SJSA1 (cell line): ENCODE results near the gene ANKS1A. TPM values are rescaled to one million over a fixed set of nuclear protein-coding genes. Genes with fewer than 3 reads are reported as not detected.

Experiments
- DNase-seq, 2 experiments: peaks; one replicate each; pipeline ENCODE4 v3.0.0-alpha.2; 2015 to 2020; ENCODE audit warnings: low spot score in 2 of 2, low read depth in 1 of 2
- H3K27ac ChIP-seq: fragments of 250-450 bp; sonication (Bioruptor Pico); 2 replicates; pipeline ENCODE4 v1.5.1; 2020; ENCODE audit warnings: mild to moderate bottlenecking, moderate library complexity
- H3K27me3 ChIP-seq: fragments of 250-450 bp; sonication (Bioruptor Pico); replicated peaks from 2 replicates; pipeline ENCODE4 v1.5.1; 2020; ENCODE audit warnings: mild to moderate bottlenecking, moderate library complexity
- H3K36me3 ChIP-seq: fragments of 250-450 bp; sonication (Bioruptor Pico); 2 replicates; pipeline ENCODE4 v1.5.1; 2020; ENCODE audit warnings: mild to moderate bottlenecking
- H3K4me1 ChIP-seq: fragments of 250-450 bp; sonication (Bioruptor Pico); replicated peaks from 2 replicates; pipeline ENCODE4 v1.6.1; 2021; ENCODE audit warnings: mild to moderate bottlenecking
- H3K4me3 ChIP-seq: fragments of 250-450 bp; sonication (Bioruptor Pico); 2 replicates; pipeline ENCODE4 v1.5.1; 2020; ENCODE audit warnings: mild to moderate bottlenecking
- H3K9me3 ChIP-seq: fragments of 250-450 bp; sonication (Bioruptor Pico); replicated peaks from 2 replicates; pipeline ENCODE4 v1.5.1; 2020; ENCODE audit warnings: mild to moderate bottlenecking
- total RNA-seq: library from RNA; depleted of rRNA; stranded (reverse); fragments of >200 nt; shearing (Covaris generic); gene quantifications from 2 replicates; pipeline ENCODE4 v1.2.3, GENCODE V29; 2014

Gene ANKS1A
- total RNA-seq, 1 experiment from 2014 or later: 8.1 TPM

DNA sequence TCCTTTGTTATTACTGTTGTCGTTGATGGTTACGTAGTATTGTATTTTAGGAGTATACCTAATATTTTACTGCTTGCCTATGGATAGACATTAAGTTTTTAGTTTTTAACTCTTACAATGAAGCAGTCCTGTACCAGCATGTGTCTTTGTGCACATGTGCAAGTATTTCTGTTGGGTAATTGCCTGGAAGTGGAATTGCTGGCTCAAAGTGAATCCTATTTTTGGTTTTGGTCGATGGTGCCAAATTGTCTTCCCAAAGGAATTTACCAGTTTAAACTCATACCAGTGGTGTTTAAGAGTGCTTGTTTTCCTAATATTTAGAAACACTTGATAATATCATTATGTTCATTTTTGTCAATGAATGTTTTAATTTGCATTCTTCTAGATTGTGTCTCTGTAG, 75.5 kb downstream of the ANKS1A start:
- Histone ChIP-seq H3K9me3 (no peaks in the 10 kb centered on the region), H3K27me3 (no peaks in the 10 kb centered on the region), H3K36me3 (no peaks in the 10 kb centered on the region), H3K4me3 (no peak overlapping the region), H3K4me1 (no peaks in the 10 kb centered on the region), H3K27ac (no peak overlapping the region)
- no peak for DNase-seq

DNA sequence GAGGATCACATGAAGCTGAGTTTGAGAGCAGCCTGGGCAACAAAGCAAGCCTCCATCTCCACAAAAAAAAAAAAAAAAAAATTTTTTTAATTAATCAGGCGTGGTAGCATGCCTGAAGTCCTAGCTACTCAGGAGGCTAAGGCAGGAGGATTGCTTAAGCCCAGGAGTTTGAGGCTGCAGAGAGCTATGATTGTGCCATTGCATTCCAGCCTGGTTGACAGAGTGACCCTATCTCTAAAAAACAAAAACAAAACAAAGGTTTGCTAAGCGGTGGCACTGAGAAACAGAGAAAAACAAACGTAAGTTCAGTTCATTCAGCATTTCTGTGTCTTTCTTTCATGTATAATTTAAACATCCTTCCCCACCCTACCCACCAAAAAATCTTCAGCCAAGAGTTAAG, 78.4 kb downstream of the ANKS1A start:
- Histone ChIP-seq H3K9me3 (no peaks in the 10 kb centered on the region), H3K36me3 (no peaks in the 10 kb centered on the region; the same call in none of the 2 replicates)
- DNase-seq: no peak

DNA sequence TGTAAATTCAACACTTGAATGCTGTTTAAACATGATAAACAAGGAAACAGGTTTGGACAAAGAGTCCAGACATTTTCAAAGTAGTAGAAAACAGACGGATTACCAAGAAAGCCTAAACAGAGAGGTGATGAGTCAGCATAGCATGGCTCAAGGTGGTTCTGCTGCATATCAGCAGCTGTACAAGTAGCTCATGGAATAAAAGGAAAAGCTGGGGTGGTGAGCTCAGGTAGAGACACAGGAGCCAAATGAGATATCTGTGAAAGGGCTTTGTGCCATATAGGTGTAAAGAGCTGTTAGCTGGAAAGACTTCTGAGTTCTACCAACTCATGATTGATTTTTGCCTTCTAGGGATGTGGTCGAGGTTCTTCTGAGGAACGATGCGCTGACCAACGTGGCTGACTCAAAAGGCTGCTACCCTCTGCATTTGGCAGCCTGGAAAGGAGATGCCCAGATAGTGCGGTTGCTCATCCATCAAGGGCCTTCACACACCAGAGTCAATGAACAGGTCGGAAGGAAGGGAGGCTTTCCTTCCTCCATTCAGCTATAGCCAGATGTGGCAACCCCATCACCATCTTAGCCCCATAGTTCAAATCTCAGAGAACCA, 80.7 kb downstream of the ANKS1A start:
- Histone ChIP-seq H3K4me3 (no peak overlapping the region), H3K27me3 (no peaks in the 10 kb centered on the region), H3K4me1 (no peaks in the 10 kb centered on the region), H3K36me3 (no peaks in the 10 kb centered on the region; the same call in none of the 2 replicates), H3K27ac (no peak overlapping the region), H3K9me3 (no peaks in the 10 kb centered on the region)
- no peak for DNase-seq

More for the DNA sequence above, 78.4 kb downstream of the ANKS1A start:
- Histone ChIP-seq H3K4me1 (no peaks in the 10 kb centered on the region), H3K4me3 (no peak overlapping the region), H3K27me3 (no peaks in the 10 kb centered on the region), H3K27ac (no peak overlapping the region)

DNA sequence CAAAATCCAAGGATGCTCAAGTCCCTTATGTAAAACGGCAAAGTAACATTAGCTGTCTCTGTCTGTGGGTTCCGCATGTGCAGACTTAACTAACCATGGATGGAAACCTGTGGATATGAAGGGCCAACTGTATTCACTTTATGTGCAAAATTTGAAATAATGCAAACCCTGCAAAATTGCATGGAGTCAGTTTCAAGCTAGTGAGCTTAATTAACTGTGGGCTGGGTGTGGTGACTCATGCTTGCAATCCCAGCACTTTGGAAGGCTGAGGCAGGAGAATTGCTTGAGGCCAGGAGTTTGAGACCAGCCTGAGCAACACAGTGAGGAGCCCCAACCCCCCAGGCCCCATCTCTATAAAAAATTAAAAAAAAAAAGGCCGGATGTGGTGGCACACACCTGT, 81.4 kb downstream of the ANKS1A start:
- Histone ChIP-seq H3K27me3 (no peaks in the 10 kb centered on the region), H3K36me3 (no peaks in the 10 kb centered on the region; the same call in none of the 2 replicates), H3K4me1 (no peaks in the 10 kb centered on the region), H3K27ac (no peak overlapping the region), H3K9me3 (no peaks in the 10 kb centered on the region), H3K4me3 (no peak overlapping the region)
- DNase-seq: no peak

DNA sequence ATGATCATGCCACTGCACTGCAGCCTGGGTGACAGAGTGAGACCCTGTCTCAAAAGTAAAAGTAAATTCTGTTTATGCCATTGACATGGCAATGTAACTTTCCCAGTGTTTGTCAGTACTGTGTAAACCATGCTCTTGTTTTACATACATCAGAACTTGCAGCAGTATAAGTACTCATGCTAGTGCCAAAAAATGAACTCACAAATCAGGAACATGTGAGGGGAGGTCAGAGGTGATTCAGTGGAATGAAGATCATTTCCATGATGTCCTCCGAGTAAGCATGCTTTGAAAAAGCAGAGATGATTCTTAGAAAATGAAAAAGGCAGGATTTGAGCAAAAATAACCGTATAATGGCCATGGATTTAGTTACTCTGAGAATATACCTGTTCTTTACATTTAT, 81.9 kb downstream of the ANKS1A start:
- Histone ChIP-seq H3K27ac (no peak overlapping the region), H3K27me3 (no peaks in the 10 kb centered on the region)

DNA sequence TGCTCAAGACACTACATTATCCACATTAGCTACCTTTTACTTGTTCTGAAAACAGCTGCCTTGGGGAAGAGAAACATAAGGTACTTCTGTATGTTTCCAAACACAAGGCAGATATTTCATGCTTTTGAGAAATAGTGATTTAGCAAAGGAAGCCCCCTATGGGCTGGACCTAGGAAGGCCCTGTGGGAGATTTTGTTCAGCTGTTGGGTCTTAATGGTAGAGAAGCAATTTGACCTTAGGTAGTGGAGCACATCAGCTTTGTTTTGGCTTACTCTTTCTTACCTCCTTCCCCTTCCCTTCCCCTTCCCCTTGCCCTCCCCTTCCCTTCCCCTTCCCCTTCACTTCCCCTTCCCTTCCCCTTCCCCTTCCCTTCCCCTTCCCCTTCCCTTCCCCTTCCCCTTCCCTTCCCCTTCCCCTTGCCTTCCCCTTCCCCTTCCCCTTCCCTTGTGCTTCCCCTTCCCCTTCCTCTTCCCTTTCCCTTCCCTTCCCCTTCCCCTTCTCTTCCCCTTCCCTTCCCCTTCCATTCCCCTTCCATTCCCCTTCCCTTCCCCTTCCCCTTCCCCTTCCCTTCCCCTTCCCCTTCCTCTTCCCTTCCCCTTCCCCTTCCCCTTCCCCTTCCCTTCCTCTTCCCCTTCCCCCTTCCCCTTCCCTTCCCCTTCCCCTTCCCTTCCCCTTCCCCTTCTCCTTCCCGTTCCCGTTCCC, 84.6 kb downstream of the ANKS1A start:
- H3K4me1 ChIP-seq: no peaks in the 10 kb centered on the region
- no peak for DNase-seq
- H3K36me3 ChIP-seq: no peaks in the 10 kb centered on the region; the same call in none of the 2 replicates
- no peak overlapping the region for H3K27ac ChIP-seq
- no peaks in the 10 kb centered on the region for H3K27me3 ChIP-seq
- H3K4me3 ChIP-seq: no peak overlapping the region
- H3K9me3 ChIP-seq: no peaks in the 10 kb centered on the region

More for the DNA sequence above, 81.9 kb downstream of the ANKS1A start:
- Histone ChIP-seq H3K4me1 (no peaks in the 10 kb centered on the region), H3K4me3 (no peak overlapping the region), H3K9me3 (no peaks in the 10 kb centered on the region), H3K36me3 (no peaks in the 10 kb centered on the region; the same call in none of the 2 replicates)
- no peak for DNase-seq

DNA sequence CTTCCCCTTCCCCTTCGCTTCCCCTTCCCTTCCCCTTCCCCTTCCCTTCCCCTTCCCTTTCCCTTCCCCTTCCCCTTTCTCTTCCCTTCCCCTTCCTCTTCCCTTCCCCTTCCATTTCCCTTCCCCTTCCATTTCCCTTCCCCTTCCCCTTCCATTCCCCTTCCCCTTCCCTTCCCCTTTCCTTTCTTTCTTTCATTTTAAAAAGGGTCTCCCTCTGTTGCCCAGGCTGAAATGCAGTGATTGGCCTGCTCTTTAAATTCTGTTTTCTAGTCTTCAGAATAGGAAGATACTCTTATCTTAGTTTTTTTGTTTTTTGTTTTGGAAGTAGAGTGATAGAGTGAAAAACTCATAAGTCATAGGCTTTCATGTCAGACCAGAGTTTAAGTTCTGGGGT, 85.2 kb downstream of the ANKS1A start:
- H3K36me3 ChIP-seq: no peaks in the 10 kb centered on the region; the same call in none of the 2 replicates
- no peak for DNase-seq
- H3K4me1 ChIP-seq: no peaks in the 10 kb centered on the region
- no peaks in the 10 kb centered on the region for H3K27me3 ChIP-seq
- H3K9me3 ChIP-seq: no peaks in the 10 kb centered on the region
- H3K4me3 ChIP-seq: no peak overlapping the region
- no peak overlapping the region for H3K27ac ChIP-seq

DNA sequence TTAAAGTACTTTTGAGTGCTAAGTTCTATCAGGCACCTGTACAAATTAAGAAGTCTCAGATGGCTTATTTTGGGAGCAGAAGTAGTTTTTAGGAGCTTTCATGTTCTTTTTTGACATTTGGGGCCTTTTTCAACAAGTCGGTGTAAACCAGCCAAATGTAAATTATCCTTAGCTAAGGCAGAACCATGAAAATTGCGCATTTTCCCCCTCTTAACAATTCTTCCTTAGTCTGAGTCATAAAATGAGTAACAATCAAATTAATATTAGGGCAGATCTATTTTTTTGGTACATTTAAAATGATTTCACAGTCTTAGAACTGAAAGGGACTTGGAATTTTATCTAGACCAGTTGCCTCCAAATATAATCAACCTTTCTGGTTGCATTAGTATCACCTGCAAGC, 87.2 kb downstream of the ANKS1A start:
- Histone ChIP-seq H3K36me3 (no peaks in the 10 kb centered on the region), H3K9me3 (no peaks in the 10 kb centered on the region), H3K27ac (no peak overlapping the region), H3K4me1 (no peaks in the 10 kb centered on the region), H3K27me3 (no peaks in the 10 kb centered on the region), H3K4me3 (no peak overlapping the region)
- DNase-seq: no peak

DNA sequence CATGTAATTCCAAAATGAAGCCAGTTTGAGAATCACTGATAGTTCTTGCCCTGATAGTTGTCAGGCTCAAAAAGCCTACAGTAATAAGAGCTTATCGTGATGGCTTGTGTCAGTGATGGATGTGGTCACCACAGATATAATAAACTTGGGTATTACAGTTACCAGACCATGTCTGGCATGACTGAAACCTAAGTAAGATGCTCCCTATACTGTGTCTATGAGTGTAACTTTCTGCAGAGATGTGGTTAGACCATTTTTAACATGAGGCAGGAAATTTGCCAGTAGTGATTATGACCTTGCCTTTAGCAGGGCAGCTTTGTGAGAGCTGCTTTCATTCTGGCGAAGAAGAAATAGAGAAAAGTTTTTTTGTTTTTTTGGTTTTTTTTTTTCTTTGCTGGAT, 90.2 kb downstream of the ANKS1A start:
- Histone ChIP-seq H3K27ac (no peak overlapping the region), H3K4me3 (no peak overlapping the region), H3K36me3 (peaks cover 7% of the 10 kb centered on the region; the same call in 1 of the 2 replicates), H3K4me1 (peaks cover 7% of the 10 kb centered on the region; the same call in 1 of the 2 replicates), H3K9me3 (no peaks in the 10 kb centered on the region), H3K27me3 (no peaks in the 10 kb centered on the region)
- DNase-seq: no peak

DNA sequence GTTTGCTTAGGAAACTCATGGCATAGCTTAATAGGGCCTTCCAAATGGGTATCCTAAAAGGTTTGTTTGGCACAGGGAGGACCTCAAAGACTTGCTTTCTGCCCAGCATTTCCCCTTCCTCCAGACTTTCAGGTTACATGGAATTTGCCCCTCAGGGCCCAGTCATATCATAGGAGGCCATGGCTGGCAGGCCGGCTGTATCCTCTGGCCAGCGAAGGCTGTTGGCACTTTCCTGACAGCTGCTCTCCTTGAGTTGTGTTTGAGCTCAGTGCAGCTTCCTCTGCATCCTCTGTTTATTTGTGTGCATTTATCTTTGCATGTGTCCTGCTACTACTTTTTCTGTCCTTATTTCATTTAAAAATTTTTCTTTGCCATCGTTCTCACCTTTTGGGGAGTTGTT, 90.9 kb downstream of the ANKS1A start:
- no peak for DNase-seq
- Histone ChIP-seq H3K4me1 (peaks cover 7% of the 10 kb centered on the region; the same call in 1 of the 2 replicates), H3K27me3 (no peaks in the 10 kb centered on the region), H3K4me3 (no peak overlapping the region), H3K36me3 (peaks cover 10% of the 10 kb centered on the region; the same call in 1 of the 2 replicates), H3K27ac (no peak overlapping the region), H3K9me3 (no peaks in the 10 kb centered on the region)

DNA sequence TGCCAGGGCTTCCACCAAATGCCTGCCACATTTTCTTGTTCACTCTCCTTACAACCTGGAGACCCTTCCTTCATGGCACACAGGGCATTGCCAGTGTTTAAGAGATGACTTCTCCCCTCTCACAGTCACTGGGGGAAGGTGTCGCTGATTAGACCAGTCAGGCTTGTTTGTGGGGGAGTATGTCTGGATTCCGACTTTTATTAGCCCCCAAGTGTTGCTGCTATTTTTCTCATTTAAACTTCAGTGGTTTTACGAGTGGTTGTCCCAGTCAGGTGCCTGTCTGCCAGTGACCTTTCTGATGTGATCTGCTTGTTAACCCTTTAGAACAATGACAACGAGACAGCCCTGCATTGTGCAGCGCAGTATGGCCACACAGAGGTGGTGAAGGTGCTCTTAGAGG, 92.3 kb downstream of the ANKS1A start:
- no peak for DNase-seq
- H3K27ac ChIP-seq: no peak overlapping the region
- H3K36me3 ChIP-seq: peaks cover 14% of the 10 kb centered on the region
- H3K4me1 ChIP-seq: peaks cover 7% of the 10 kb centered on the region; the same call in 1 of the 2 replicates
- H3K27me3 ChIP-seq: no peaks in the 10 kb centered on the region
- no peak overlapping the region for H3K4me3 ChIP-seq
- no peaks in the 10 kb centered on the region for H3K9me3 ChIP-seq

DNA sequence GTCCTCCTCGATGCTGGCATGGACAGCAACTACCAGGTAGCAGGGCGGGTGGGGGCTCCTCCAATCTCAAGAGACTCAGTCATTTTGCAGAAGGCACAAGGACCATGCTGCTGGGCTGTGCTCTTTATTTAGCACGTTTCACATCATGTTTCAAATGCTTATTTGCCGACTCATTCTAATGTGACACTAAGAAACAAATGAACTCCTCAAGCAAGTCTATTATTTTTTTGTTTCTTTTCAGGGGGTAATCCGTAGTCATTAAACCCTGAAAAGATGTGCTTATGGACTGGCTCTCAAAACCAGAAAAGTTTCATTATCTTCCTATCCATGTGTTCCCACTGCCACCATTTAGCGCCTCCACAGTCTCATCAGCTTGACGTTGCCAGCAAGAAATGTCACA, 92.9 kb downstream of the ANKS1A start:
- H3K27me3 ChIP-seq: no peaks in the 10 kb centered on the region
- H3K27ac ChIP-seq: no peak overlapping the region
- H3K9me3 ChIP-seq: no peaks in the 10 kb centered on the region
- H3K4me1 ChIP-seq: peaks cover 12% of the 10 kb centered on the region; the same call in 1 of the 2 replicates
- peaks cover 19% of the 10 kb centered on the region for H3K36me3 ChIP-seq
- no peak overlapping the region for H3K4me3 ChIP-seq
- DNase-seq: no peak

DNA sequence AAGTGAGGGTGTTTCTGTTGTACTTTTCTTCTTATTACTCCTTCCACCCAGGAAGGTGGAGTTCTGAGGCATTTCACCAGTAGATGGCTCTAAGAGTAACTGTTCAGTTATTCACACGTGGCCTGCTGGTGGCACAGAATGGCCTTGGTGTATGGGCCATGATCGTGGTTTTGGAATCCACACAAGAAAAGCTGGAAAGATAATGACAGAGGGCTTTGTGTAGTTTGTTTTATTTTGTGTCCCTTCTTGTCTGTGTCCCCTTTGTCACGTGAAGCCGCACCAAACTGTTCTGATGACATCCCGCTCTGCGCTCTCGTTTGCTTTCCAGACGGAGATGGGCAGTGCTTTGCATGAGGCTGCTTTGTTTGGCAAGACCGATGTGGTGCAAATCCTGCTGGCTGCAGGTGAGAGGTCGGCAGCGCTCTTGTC, 93.4 kb downstream of the ANKS1A start:
- Histone ChIP-seq H3K27ac (no peak overlapping the region), H3K36me3 (peaks cover 22% of the 10 kb centered on the region), H3K4me1 (peaks cover 13% of the 10 kb centered on the region; the same call in 1 of the 2 replicates), H3K4me3 (no peak overlapping the region), H3K27me3 (no peaks in the 10 kb centered on the region), H3K9me3 (no peaks in the 10 kb centered on the region)
- DNase-seq: peak in 1 of 2 experiments; percentile 25

DNA sequence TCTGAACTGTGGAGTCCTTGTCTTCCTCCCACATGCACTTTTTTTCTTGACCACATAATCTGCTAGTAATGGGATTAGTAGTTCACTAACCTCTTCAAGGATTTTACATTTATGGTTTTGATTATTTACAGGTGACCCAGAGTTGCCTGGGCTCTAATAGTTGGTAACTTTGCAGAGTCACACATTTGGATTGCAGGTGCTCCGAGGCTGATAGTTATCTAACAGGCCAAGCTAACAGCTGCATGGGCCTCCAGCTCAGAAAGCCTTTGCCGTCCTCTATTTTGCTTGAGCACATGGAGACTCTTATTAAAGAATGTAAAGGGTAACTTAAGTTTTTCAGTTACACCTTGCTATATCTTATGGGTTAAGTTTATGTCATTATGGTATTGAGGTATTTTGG, 95.4 kb downstream of the ANKS1A start:
- Histone ChIP-seq H3K4me3 (no peak overlapping the region), H3K4me1 (peaks cover 13% of the 10 kb centered on the region; the same call in 1 of the 2 replicates), H3K27me3 (no peaks in the 10 kb centered on the region), H3K27ac (no peak overlapping the region), H3K9me3 (no peaks in the 10 kb centered on the region), H3K36me3 (peaks cover 27% of the 10 kb centered on the region)
- no peak for DNase-seq
